ENCODE measurements around the gene GGA3. TPM values are rescaled to one million over a fixed set of nuclear protein-coding genes. Genes with fewer than 3 reads are reported as not detected.
A peak's percentile ranks its signal among the peaks of the same experiment; 100 is the strongest.
"Not testable (repeated sequence)": the region's sequence is repeated elsewhere in the genome, so short reads cannot be mapped to it uniquely, and the experiment has no call there.

The GGA3 gene
- polyA plus RNA-seq, 1 donor from 2014 or later, result 15.7 TPM

DNA sequence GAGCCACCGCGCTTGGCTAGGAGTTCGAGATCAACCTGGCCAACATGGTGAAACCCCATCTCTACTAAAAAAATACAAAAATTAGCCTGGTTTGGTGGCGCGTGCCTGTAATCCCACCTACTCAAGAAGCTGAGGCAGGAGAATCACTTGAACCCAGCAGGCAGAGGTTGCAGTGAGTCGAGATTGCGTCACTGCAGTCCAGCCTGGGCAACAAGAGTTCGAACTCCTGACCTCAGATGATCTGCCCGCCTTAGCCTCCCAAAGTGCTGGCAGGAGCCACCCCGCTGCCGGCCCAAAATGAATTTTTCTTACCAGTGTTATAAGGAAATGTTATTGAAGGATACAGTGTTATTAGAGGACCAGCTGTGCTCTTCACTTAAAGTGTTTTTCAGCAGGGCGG, 53.6 kb downstream of the GGA3 start:
- peaks cover 13% of the 10 kb centered on the region for H3K79me2 ChIP-seq (replicated peaks; ENCODE audit: insufficient read depth, low read length)
- H3F3A ChIP-seq (ENCODE audit: insufficient read depth, low read length, poor library complexity, severe bottlenecking), result no peaks in the 10 kb centered on the region
- H3K36me3 ChIP-seq (ENCODE audit: insufficient read depth, low read length), result no peaks in the 10 kb centered on the region
- no peak overlapping the region for H3K27ac ChIP-seq (ENCODE audit: low read length)
- no peaks in the 10 kb centered on the region for H4K20me1 ChIP-seq (ENCODE audit: insufficient read depth)
- H3K9ac ChIP-seq (ENCODE audit: low read length), result no peak overlapping the region
- no peaks in the 10 kb centered on the region for H3K9me3 ChIP-seq (ENCODE audit: low read length)
- TF ChIP-seq POLR2AphosphoS5 (IDR thresholded peaks at IDR 0.05) (no peak), RAD21 (conservative IDR thresholded peaks at IDR 0.05) (no peak), EZH2 (IDR thresholded peaks at IDR 0.05; ENCODE audit: borderline replicate concordance, insufficient read depth, low read length, poor library complexity, severe bottlenecking) (no peak), SMC3 (conservative IDR thresholded peaks at IDR 0.05; ENCODE audit: poor library complexity) (no peak), TAF1 (IDR thresholded peaks at IDR 0.05; ENCODE audit: low read depth) (no peak)
- TF ChIP-seq, protein P1, sequence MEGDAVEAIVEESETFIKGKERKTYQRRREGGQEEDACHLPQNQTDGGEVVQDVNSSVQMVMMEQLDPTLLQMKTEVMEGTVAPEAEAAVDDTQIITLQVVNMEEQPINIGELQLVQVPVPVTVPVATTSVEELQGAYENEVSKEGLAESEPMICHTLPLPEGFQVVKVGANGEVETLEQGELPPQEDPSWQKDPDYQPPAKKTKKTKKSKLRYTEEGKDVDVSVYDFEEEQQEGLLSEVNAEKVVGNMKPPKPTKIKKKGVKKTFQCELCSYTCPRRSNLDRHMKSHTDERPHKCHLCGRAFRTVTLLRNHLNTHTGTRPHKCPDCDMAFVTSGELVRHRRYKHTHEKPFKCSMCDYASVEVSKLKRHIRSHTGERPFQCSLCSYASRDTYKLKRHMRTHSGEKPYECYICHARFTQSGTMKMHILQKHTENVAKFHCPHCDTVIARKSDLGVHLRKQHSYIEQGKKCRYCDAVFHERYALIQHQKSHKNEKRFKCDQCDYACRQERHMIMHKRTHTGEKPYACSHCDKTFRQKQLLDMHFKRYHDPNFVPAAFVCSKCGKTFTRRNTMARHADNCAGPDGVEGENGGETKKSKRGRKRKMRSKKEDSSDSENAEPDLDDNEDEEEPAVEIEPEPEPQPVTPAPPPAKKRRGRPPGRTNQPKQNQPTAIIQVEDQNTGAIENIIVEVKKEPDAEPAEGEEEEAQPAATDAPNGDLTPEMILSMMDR (IDR thresholded peaks at IDR 0.05; ENCODE audit: poor library complexity, severe bottlenecking), result no peak
- TF ChIP-seq, protein P2, sequence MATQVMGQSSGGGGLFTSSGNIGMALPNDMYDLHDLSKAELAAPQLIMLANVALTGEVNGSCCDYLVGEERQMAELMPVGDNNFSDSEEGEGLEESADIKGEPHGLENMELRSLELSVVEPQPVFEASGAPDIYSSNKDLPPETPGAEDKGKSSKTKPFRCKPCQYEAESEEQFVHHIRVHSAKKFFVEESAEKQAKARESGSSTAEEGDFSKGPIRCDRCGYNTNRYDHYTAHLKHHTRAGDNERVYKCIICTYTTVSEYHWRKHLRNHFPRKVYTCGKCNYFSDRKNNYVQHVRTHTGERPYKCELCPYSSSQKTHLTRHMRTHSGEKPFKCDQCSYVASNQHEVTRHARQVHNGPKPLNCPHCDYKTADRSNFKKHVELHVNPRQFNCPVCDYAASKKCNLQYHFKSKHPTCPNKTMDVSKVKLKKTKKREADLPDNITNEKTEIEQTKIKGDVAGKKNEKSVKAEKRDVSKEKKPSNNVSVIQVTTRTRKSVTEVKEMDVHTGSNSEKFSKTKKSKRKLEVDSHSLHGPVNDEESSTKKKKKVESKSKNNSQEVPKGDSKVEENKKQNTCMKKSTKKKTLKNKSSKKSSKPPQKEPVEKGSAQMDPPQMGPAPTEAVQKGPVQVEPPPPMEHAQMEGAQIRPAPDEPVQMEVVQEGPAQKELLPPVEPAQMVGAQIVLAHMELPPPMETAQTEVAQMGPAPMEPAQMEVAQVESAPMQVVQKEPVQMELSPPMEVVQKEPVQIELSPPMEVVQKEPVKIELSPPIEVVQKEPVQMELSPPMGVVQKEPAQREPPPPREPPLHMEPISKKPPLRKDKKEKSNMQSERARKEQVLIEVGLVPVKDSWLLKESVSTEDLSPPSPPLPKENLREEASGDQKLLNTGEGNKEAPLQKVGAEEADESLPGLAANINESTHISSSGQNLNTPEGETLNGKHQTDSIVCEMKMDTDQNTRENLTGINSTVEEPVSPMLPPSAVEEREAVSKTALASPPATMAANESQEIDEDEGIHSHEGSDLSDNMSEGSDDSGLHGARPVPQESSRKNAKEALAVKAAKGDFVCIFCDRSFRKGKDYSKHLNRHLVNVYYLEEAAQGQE (IDR thresholded peaks at IDR 0.05; ENCODE audit: borderline replicate concordance), result no peak
- H3K27me3 ChIP-seq (ENCODE audit: insufficient read depth, low read depth, low read length), result no peaks in the 10 kb centered on the region
- H3K9me2 ChIP-seq (ENCODE audit: insufficient read depth, low read length), result no peaks in the 10 kb centered on the region
- no peak overlapping the region for H3K4me2 ChIP-seq (ENCODE audit: low read length)
- H3K4me3 ChIP-seq (ENCODE audit: low read length), result no peak overlapping the region
- no peak overlapping the region for H2AFZ ChIP-seq (ENCODE audit: low read depth, low read length)

DNA sequence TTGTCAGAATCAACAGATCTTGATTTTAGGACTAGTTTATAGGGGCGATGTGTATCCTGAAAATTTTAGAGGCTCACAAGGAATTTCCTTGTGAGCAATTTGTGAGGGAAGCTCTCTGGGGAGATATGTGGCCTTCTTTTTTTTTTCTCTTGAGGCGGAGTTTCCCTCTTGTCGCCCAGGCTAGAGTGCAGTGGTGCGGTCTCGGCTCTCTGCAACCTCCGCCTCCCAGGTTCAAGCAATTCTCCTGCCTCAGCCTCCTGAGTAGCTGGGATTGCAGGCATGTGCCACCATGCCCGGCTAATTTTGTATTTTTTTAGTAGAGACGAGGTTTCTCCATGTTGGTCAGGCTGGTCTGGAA, 54.4 kb downstream of the GGA3 start:
- not testable (repeated sequence) for H3K27ac ChIP-seq (ENCODE audit: low read length); H3K9ac ChIP-seq (ENCODE audit: low read length); H3K27me3 ChIP-seq (ENCODE audit: insufficient read depth, low read depth, low read length); H4K20me1 ChIP-seq (ENCODE audit: insufficient read depth); H3K9me3 ChIP-seq (ENCODE audit: low read length); H3K4me2 ChIP-seq (ENCODE audit: low read length); H3F3A ChIP-seq (ENCODE audit: insufficient read depth, low read length, poor library complexity, severe bottlenecking); H2AFZ ChIP-seq (ENCODE audit: low read depth, low read length); H3K36me3 ChIP-seq (ENCODE audit: insufficient read depth, low read length); H3K9me2 ChIP-seq (ENCODE audit: insufficient read depth, low read length)
- Histone ChIP-seq H3K4me3 (ENCODE audit: low read length) (peak overlapping the region; percentile 72), H3K79me2 (replicated peaks; ENCODE audit: insufficient read depth, low read length) (peaks cover 13% of the 10 kb centered on the region)

DNA sequence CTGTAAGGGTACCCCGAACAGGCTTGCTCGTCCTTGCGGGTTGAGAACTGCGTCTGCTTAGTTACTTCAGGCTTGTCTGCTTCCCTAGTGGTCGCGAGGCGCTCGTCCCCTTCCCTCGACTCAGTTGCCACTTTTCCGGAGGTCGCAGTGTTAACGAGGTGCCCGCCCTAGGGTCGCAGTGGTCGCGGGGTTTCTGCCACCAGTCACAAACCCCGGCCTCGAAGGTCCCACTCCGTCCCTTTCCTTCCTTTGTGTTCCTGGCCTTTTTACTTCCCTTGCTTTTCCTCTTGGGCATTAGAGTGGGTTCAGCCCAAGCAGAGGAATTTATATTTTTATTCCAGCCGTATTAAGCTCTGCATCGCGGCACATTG, 55.6 kb downstream of the GGA3 start:
- no peaks in the 10 kb centered on the region for H4K20me1 ChIP-seq (ENCODE audit: insufficient read depth)
- H3K27me3 ChIP-seq (ENCODE audit: insufficient read depth, low read depth, low read length), result no peaks in the 10 kb centered on the region
- H3K4me3 ChIP-seq (ENCODE audit: low read length), result peak overlapping the region; percentile 72
- H2AFZ ChIP-seq (ENCODE audit: low read depth, low read length), result peak overlapping the region; percentile 92
- peaks cover 13% of the 10 kb centered on the region for H3K79me2 ChIP-seq (replicated peaks; ENCODE audit: insufficient read depth, low read length)
- H3F3A ChIP-seq (ENCODE audit: insufficient read depth, low read length, poor library complexity, severe bottlenecking), result no peaks in the 10 kb centered on the region
- no peaks in the 10 kb centered on the region for H3K9me2 ChIP-seq (ENCODE audit: insufficient read depth, low read length)
- H3K4me2 ChIP-seq (ENCODE audit: low read length), result peak overlapping the region; percentile 60
- TF ChIP-seq TAF1 (IDR thresholded peaks at IDR 0.05; ENCODE audit: low read depth), result no peak
- TF ChIP-seq, protein P1 (IDR thresholded peaks at IDR 0.05; ENCODE audit: poor library complexity, severe bottlenecking), result no peak
- TF ChIP-seq POLR2AphosphoS5 (IDR thresholded peaks at IDR 0.05), result no peak
- TF ChIP-seq EZH2 (IDR thresholded peaks at IDR 0.05; ENCODE audit: borderline replicate concordance, insufficient read depth, low read length, poor library complexity, severe bottlenecking), result no peak
- no peak for TF ChIP-seq EP300 (conservative IDR thresholded peaks at IDR 0.05; ENCODE audit: poor library complexity, severe bottlenecking)
- TF ChIP-seq, protein P2 (IDR thresholded peaks at IDR 0.05; ENCODE audit: borderline replicate concordance), result no peak
- TF ChIP-seq SMC3 (conservative IDR thresholded peaks at IDR 0.05; ENCODE audit: poor library complexity), result no peak
- peak; percentile 9 for TF ChIP-seq RAD21 (conservative IDR thresholded peaks at IDR 0.05)
- peak; percentile 31 for TF ChIP-seq MXI1 (conservative IDR thresholded peaks at IDR 0.05; ENCODE audit: poor library complexity, severe bottlenecking)
- H3K36me3 ChIP-seq (ENCODE audit: insufficient read depth, low read length), result no peaks in the 10 kb centered on the region
- peak overlapping the region; percentile 94 for H3K9ac ChIP-seq (ENCODE audit: low read length)
- H3K9me3 ChIP-seq (ENCODE audit: low read length), result no peaks in the 10 kb centered on the region
- peak overlapping the region; percentile 98 for H3K27ac ChIP-seq (ENCODE audit: low read length)

Measured in neural cell (in vitro differentiated cells).